H1 (cell line): Measurements from ENCODE around the gene LIF. TPM values are rescaled to one million over a fixed set of nuclear protein-coding genes. Genes with fewer than 3 reads are reported as not detected.

Experiments
- CTCF ChIA-PET: fragments of 300-600 bp; sonication (Branson Sonifier 250); formaldehyde crosslinking; loops from one replicate; lab custom pipeline; 2021; ENCODE audit not compliant: partially characterized antibody; lab: Charles Lee
- POLR2A ChIA-PET: fragments of 300-600 bp; sonication (Branson Sonifier 250); formaldehyde crosslinking; loops from one replicate; lab custom pipeline; 2021; ENCODE audit warnings: inconsistent platforms; ENCODE audit not compliant: partially characterized antibody; lab: Charles Lee
- DNase-seq, 2 experiments: peaks; one replicate each; pipeline versions ENCODE4 v3.0.0 to v3.0.0-alpha.2; 2010 to 2022; ENCODE audit warnings: low spot score in 2 of 2, low read depth in 1 of 2, mixed read lengths in 1 of 2
- FAIRE-seq: peaks from 2 replicates; lab custom pipeline; 2011; peaks lifted over from hg19 to GRCh38; lab: Jason Lieb, UNC
- H2AFZ ChIP-seq: 2 replicates; pipeline ENCODE4 v1.8.1; 2012; ENCODE audit warnings: low read length, inconsistent platforms
- H2AK5ac ChIP-seq: 2 replicates; pipeline ENCODE4 v1.6.1; 2013; ENCODE audit warnings: low read depth, low read length
- H2BK120ac ChIP-seq: replicated peaks from 2 replicates; pipeline ENCODE3; 2013; ENCODE audit warnings: low read depth, low read length, inconsistent platforms
- H2BK12ac ChIP-seq: 2 replicates; pipeline ENCODE4 v1.6.1; 2013; ENCODE audit warnings: low read depth, low read length
- H2BK15ac ChIP-seq: 2 replicates; pipeline ENCODE4 v1.6.1; 2013; ENCODE audit warnings: low read length
- H2BK20ac ChIP-seq: 2 replicates; pipeline ENCODE4 v1.6.1; 2013; ENCODE audit warnings: low read length
- H2BK5ac ChIP-seq: 2 replicates; pipeline ENCODE4 v1.6.1; 2013; ENCODE audit warnings: low read depth, low read length
- H3K14ac ChIP-seq: 2 replicates; pipeline ENCODE4 v1.6.1; 2013; ENCODE audit warnings: inconsistent platforms; ENCODE audit not compliant: insufficient read length
- H3K18ac ChIP-seq: 2 replicates; pipeline ENCODE4 v1.6.1; 2013; ENCODE audit warnings: low read length; ENCODE audit errors: extremely low read depth
- H3K23ac ChIP-seq: 2 replicates; pipeline ENCODE4 v1.6.1; 2013; ENCODE audit warnings: inconsistent platforms; ENCODE audit not compliant: insufficient read length
- H3K23me2 ChIP-seq: 2 replicates; pipeline ENCODE4 v1.6.1; 2013; ENCODE audit warnings: low read depth, low read length
- H3K27ac ChIP-seq: 2 replicates; pipeline ENCODE4 v1.6.1; 2011; ENCODE audit warnings: low read depth, low read length, inconsistent platforms
- H3K27me3 ChIP-seq, 4 experiments: replicated peaks in 1 of 4; 1 replicate in 1 of 4; 2 replicates in 3 of 4; pipeline versions ENCODE4 v1.6.1 to v1.8.1; 2011 to 2013; ENCODE audit warnings: low read length in 3 of 4, mild to moderate bottlenecking in 3 of 4, inconsistent platforms in 2 of 4, mixed read lengths in 2 of 4, moderate library complexity in 1 of 4; ENCODE audit not compliant: control insufficient read depth in 3 of 4, insufficient read depth in 3 of 4; ENCODE audit errors: extremely low read depth in 1 of 4
- H3K36me3 ChIP-seq, 4 experiments: 2 replicates each; pipeline versions ENCODE4 v1.6.1 to v1.8.1; 2011 to 2013; ENCODE audit warnings: mild to moderate bottlenecking in 4 of 4, low read length in 3 of 4, moderate library complexity in 2 of 4, control low read depth in 1 of 4, inconsistent platforms in 1 of 4; ENCODE audit not compliant: insufficient read depth in 4 of 4, control insufficient read depth in 2 of 4
- H3K4ac ChIP-seq: replicated peaks from 2 replicates; pipeline ENCODE3; 2013; ENCODE audit warnings: low read length, low read depth, mixed read lengths, inconsistent platforms; ENCODE audit not compliant: insufficient read length
- H3K4me1 ChIP-seq, 4 experiments: replicated peaks in 1 of 4; 1 replicate in 1 of 4; 2 replicates in 3 of 4; pipeline versions ENCODE4 v1.6.1 to v1.8.1; 2011 to 2013; ENCODE audit warnings: low read length in 3 of 4, inconsistent platforms in 2 of 4, mixed read lengths in 1 of 4; ENCODE audit not compliant: insufficient read depth in 4 of 4, control insufficient read depth in 3 of 4
- H3K4me2 ChIP-seq, 2 experiments: 2 replicates each; pipeline versions ENCODE4 v1.6.1 to v1.8.1; 2011 to 2013; ENCODE audit warnings: low read depth in 2 of 2, low read length in 2 of 2, control low read depth in 1 of 2, inconsistent platforms in 1 of 2, mild to moderate bottlenecking in 1 of 2; ENCODE audit not compliant: insufficient read depth in 1 of 2
- H3K4me3 ChIP-seq, 4 experiments: fragments of 200-600, 300-600 bp in 1 of 4; sonication (generic), shearing (Covaris generic), sonication (Bioruptor Twin) in 1 of 4; 2 replicates each; pipeline versions ENCODE4 v1.5.1 to v1.8.1; 2011 to 2016; ENCODE audit warnings: low read length in 4 of 4, low read depth in 3 of 4, control low read depth in 2 of 4, inconsistent platforms in 2 of 4, mild to moderate bottlenecking in 2 of 4, mixed read lengths in 1 of 4, moderate library complexity in 1 of 4; ENCODE audit not compliant: insufficient read depth in 2 of 4; ENCODE audit errors: extremely low read depth in 1 of 4
- H3K56ac ChIP-seq: replicated peaks from 2 replicates; pipeline ENCODE3; 2013; ENCODE audit warnings: low read depth, mild to moderate bottlenecking, mixed read lengths, low read length, inconsistent platforms; ENCODE audit not compliant: insufficient read length
- H3K79me1 ChIP-seq: 2 replicates; pipeline ENCODE4 v1.6.1; 2013; ENCODE audit warnings: low read depth, low read length, control low read depth
- H3K79me2 ChIP-seq, 2 experiments: 2 replicates each; pipeline versions ENCODE4 v1.6.1 to v1.8.1; 2012 to 2013; ENCODE audit warnings: low read length in 2 of 2, mild to moderate bottlenecking in 2 of 2, inconsistent platforms in 1 of 2; ENCODE audit not compliant: insufficient read depth in 2 of 2, control insufficient read depth in 1 of 2
- H3K9ac ChIP-seq, 4 experiments: replicated peaks in 1 of 4; 1 replicate in 1 of 4; 2 replicates in 3 of 4; pipeline versions ENCODE4 v1.6.1 to v1.8.1; 2011 to 2013; ENCODE audit warnings: low read depth in 3 of 4, low read length in 3 of 4, control low read depth in 2 of 4, mild to moderate bottlenecking in 2 of 4, moderate library complexity in 2 of 4, inconsistent platforms in 1 of 4; ENCODE audit errors: extremely low read depth in 1 of 4
- H3K9me3 ChIP-seq, 2 experiments: 2 replicates each; pipeline versions ENCODE4 v1.6.1 to v1.8.1; 2012 to 2013; ENCODE audit warnings: mild to moderate bottlenecking in 2 of 2, moderate library complexity in 2 of 2, control low read depth in 1 of 2, inconsistent platforms in 1 of 2, low read depth in 1 of 2, low read length in 1 of 2, mixed read lengths in 1 of 2; ENCODE audit not compliant: insufficient read depth in 2 of 2
- H4K20me1 ChIP-seq, 2 experiments: replicated peaks in 1 of 2; 2 replicates each; pipeline versions ENCODE3 to v1.8.1; 2011 to 2013; ENCODE audit warnings: inconsistent platforms in 2 of 2, low read length in 2 of 2, mild to moderate bottlenecking in 1 of 2; ENCODE audit not compliant: insufficient read depth in 2 of 2, control insufficient read depth in 1 of 2
- H4K5ac ChIP-seq: 2 replicates; pipeline ENCODE4 v1.6.1; 2013; ENCODE audit warnings: low read length, low read depth, mixed read lengths, inconsistent platforms; ENCODE audit not compliant: insufficient read length
- H4K8ac ChIP-seq: 2 replicates; pipeline ENCODE4 v1.8.0; 2013; ENCODE audit warnings: mild to moderate bottlenecking, moderate library complexity, low read length, inconsistent platforms; ENCODE audit not compliant: insufficient read depth; ENCODE audit errors: extremely low read depth
- H4K91ac ChIP-seq: replicated peaks from 2 replicates; pipeline ENCODE3; 2013; ENCODE audit warnings: low read length, mixed read lengths, inconsistent platforms; ENCODE audit not compliant: insufficient read length
- BACH1 ChIP-seq: IDR thresholded peaks from 2 replicates; pipeline ENCODE4 v1.6.1; 2012; ENCODE audit warnings: low read length, improper control_type of control experiment
- BRCA1 ChIP-seq: IDR thresholded peaks from 2 replicates; pipeline ENCODE4 v1.6.1; 2012; ENCODE audit warnings: low read depth, low read length, improper control_type of control experiment
- CHD1 ChIP-seq: IDR thresholded peaks from 2 replicates; pipeline ENCODE4 v1.6.1; 2012; ENCODE audit warnings: low read depth, low read length, improper control_type of control experiment
- CHD2 ChIP-seq: IDR thresholded peaks from 2 replicates; pipeline ENCODE4 v1.6.1; 2012; ENCODE audit warnings: low read length, improper control_type of control experiment
- JUND ChIP-seq: IDR thresholded peaks from 2 replicates; pipeline ENCODE4 v1.6.1; 2011; ENCODE audit warnings: mild to moderate bottlenecking, improper control_type of control experiment, low read length
- KDM1A ChIP-seq: fragments of 200-600, 300-600 bp; sonication (generic); IDR thresholded peaks from 2 replicates; pipeline ENCODE4 v1.7.1; 2016; ENCODE audit warnings: mild to moderate bottlenecking, low read length, borderline replicate concordance
- POLR2A ChIP-seq, 2 experiments: IDR thresholded peaks; 1 replicate in 1 of 2; 2 replicates in 1 of 2; pipeline ENCODE4 v1.6.1; 2011; ENCODE audit warnings: low read depth in 2 of 2, low read length in 2 of 2, mild to moderate bottlenecking in 2 of 2; ENCODE audit errors: control extremely low read depth in 1 of 2
- POLR2AphosphoS5 ChIP-seq: IDR thresholded peaks from 2 replicates; pipeline ENCODE4 v1.6.1; 2011; ENCODE audit warnings: low read depth, low read length
- RBBP5 ChIP-seq: IDR thresholded peaks from 2 replicates; pipeline ENCODE4 v1.7.1; 2012; ENCODE audit warnings: low read depth, mild to moderate bottlenecking, inconsistent platforms, low read length, moderate library complexity, borderline replicate concordance
- SAP30 ChIP-seq: fragments of 300-600 bp; sonication (generic); IDR thresholded peaks from 2 replicates; pipeline ENCODE4 v1.7.1; 2012; ENCODE audit warnings: low read length, moderate library complexity, mild to moderate bottlenecking, inconsistent platforms; ENCODE audit not compliant: insufficient read depth, insufficient replicate concordance
- TAF1 ChIP-seq: IDR thresholded peaks from 2 replicates; pipeline ENCODE4 v1.6.1; 2011; ENCODE audit warnings: mild to moderate bottlenecking, low read depth, low read length
- TAF7 ChIP-seq: optimal IDR thresholded peaks from 2 replicates; pipeline ENCODE3; 2011; ENCODE audit warnings: low read depth, mild to moderate bottlenecking, inconsistent platforms, low read length, moderate library complexity, borderline replicate concordance
- WGBS, 2 experiments: shearing (Covaris generic) in 1 of 2; methylation state at CpG; one replicate each; pipeline versions ENCODE4 v1.1.6 to v1.1.7; 2013 to 2015; ENCODE audit warnings: low lambda C conversion rate in 2 of 2, mixed read lengths in 2 of 2, inconsistent platforms in 1 of 2, low coverage in 1 of 2, missing lambda C conversion rate in 1 of 2; ENCODE audit not compliant: insufficient replicate concordance in 2 of 2, insufficient coverage in 1 of 2, insufficient read length in 1 of 2; ENCODE audit errors: extremely low coverage in 1 of 2, missing lambda C conversion rate in 1 of 2; 5-methylcytosine and 5-hydroxymethylcytosine counted together
- polyA plus RNA-seq, 7 experiments: library from polyadenylated mRNA; depleted of rRNA in 3 of 7; stranded (reverse) in 5 of 7; unstranded in 2 of 7; fragments of >200 nt in 5 of 7; fragments of 200-250 nt in 2 of 7; gene quantifications; 1 replicate in 5 of 7; 2 replicates in 1 of 7; 4 replicates in 1 of 7; pipeline versions ENCODE4 v1.2.1 to v1.2.3, GENCODE V29; 2011 to 2013; ENCODE audit warnings: missing spikeins in 2 of 7, mixed read lengths in 2 of 7
- total RNA-seq: library from RNA; stranded (reverse); fragmentation: NEBNext Ultra II Directional; extraction: Animal tissue kit (Norgen Biotek cat#: 25700); gene quantifications from 2 replicates; pipeline ENCODE4 v1.2.1, GENCODE V29; 2021

The LIF gene
- total and polyA plus RNA-seq, 2 of the 8 experiments (the other 6 are each of a cell fraction or from before 2014, with no cell fraction given), result 3.3 to 3.5 TPM

GRCh38 chr22:30196141-30196879 is 50.2 kb downstream of the LIF start:
- Histone ChIP-seq H3K18ac (peak overlapping the region; percentile 49; the same call in 1 of the 2 replicates), H2AFZ (peak overlapping the region; percentile 53), H3K27ac (peak overlapping the region; percentile 45; the same call in 1 of the 2 replicates), H4K8ac (no peak overlapping the region), H4K20me1 (no peaks in the 10 kb centered on the region), H2BK15ac (no peak overlapping the region; the same call in 1 of the 2 replicates), H3K79me1 (no peaks in the 10 kb centered on the region), H3K4me3 (peak overlapping the region in 1 of 4 experiments; percentile 12; a peak in 1 of 8 replicates), H3K14ac (no peak overlapping the region), H3K4me1 (peaks cover 6 to 18% (median 11%) of the 10 kb centered on the region in 4 experiments; a peak in 6 of 7 replicates), H3K27me3 (no peaks in the 10 kb centered on the region; a peak in 1 of 7 replicates), H3K4me2 (peak overlapping the region; percentile 40), H2BK5ac (peak overlapping the region; percentile 71), H2BK12ac (peak overlapping the region; percentile 96), H3K4ac (no peak overlapping the region), H3K36me3 (no peaks in the 10 kb centered on the region), H3K79me2 (no peaks in the 10 kb centered on the region), H3K23me2 (no peaks in the 10 kb centered on the region), H3K56ac (no peak overlapping the region), H4K5ac (no peak overlapping the region), H3K23ac (no peak overlapping the region), H2BK20ac (peak overlapping the region; percentile 37), H4K91ac (peak overlapping the region; percentile 13), H2BK120ac (no peak overlapping the region), H3K9me3 (no peaks in the 10 kb centered on the region), H2AK5ac (peak overlapping the region; percentile 30; the same call in 1 of the 2 replicates), H3K9ac (peak overlapping the region in 1 of 4 experiments; percentile 0; a peak in 3 of 7 replicates)
- CTCF ChIA-PET, result interaction anchor here (1.0 to 1.3 kb wide), 2 partner anchors 10 to 65 kb away, joined by 4 read pairs; no protein-coding TSS in a partner anchor
- DNase-seq, result peak; percentile 58 to 70
- POLR2A ChIA-PET, result interaction anchor here (0.8 to 2.2 kb wide), 11 partner anchors 9 to 120 kb away, joined by 3 to 12 read pairs (median 4); no protein-coding TSS in a partner anchor
- 27% methylated on average over 11 of the region's 11 CpGs; no CpG with 5 or more reads in 1 of the 2 experiments for WGBS, 2 experiments
- FAIRE-seq, result peak; percentile 52
- no peak for TF ChIP-seq POLR2AphosphoS5
- peak; percentile 60 for TF ChIP-seq SAP30
- TF ChIP-seq TAF7, result no peak
- no peak for TF ChIP-seq CHD1
- no peak for TF ChIP-seq JUND
- 0 out of 3 replicates have a peak, but pooled peaks of 1 of the 2 experiments have one; percentile 29 for TF ChIP-seq POLR2A (IDR thresholded peaks at IDR 0.05; ENCODE audit: control extremely low read depth in 1 of 2, low read depth in 2 of 2, low read length in 2 of 2)
- TF ChIP-seq TAF1, result peak; percentile 10; the same call in 1 of the 2 replicates
- no peak for TF ChIP-seq BRCA1
- no peak for TF ChIP-seq RBBP5
- TF ChIP-seq CHD2, result peak; percentile 20; the same call in 1 of the 2 replicates
- peak; percentile 90 for TF ChIP-seq BACH1
- TF ChIP-seq KDM1A, result no peak
